Peyer's patch (tissue), 4 donors: ENCODE results near the gene ZKSCAN7. TPM values are rescaled to one million over a fixed set of nuclear protein-coding genes. Genes with fewer than 3 reads are reported as not detected.

Source experiments
- DNase-seq, 3 donors: peaks; one replicate each; pipeline ENCODE4 v3.0.0-alpha.2; 2017 to 2019
- H3K27ac ChIP-seq, 4 donors: fragments of 200-600 bp; sonication (generic); one replicate each; pipeline ENCODE4 v1.5.1; 2016 to 2019
- H3K27me3 ChIP-seq, 2 donors: fragments of 200-600 bp; sonication (generic); one replicate each; pipeline ENCODE4 v1.5.1; 2019
- H3K36me3 ChIP-seq, 3 donors: fragments of 200-600 bp; sonication (generic); one replicate each; pipeline ENCODE4 v1.5.1; 2016 to 2019
- H3K4me1 ChIP-seq, 4 donors: fragments of 200-600 bp; sonication (generic); one replicate each; pipeline ENCODE4 v1.5.1; 2016 to 2019
- H3K4me3 ChIP-seq, 4 donors: fragments of 200-600 bp; sonication (generic); 1 replicate in 3 of 4; 2 replicates in 1 of 4; pipeline ENCODE4 v1.5.1; 2016 to 2019; ENCODE audit warnings: mild to moderate bottlenecking in 1 of 4
- H3K9me3 ChIP-seq, 4 donors: fragments of 200-600 bp; sonication (generic); one replicate each; pipeline ENCODE4 v1.5.1; 2016 to 2019; ENCODE audit warnings: mild to moderate bottlenecking in 1 of 4
- CTCF ChIP-seq, 6 experiments: fragments of 450-650 bp in 4 of 6; fragments of 200-600 bp in 2 of 6; sonication (generic) in 1 of 6; IDR thresholded peaks; one replicate each; pipeline ENCODE4 v1.5.1; 2017 to 2019; ENCODE audit warnings: antibody characterized with exemption in 6 of 6, mild to moderate bottlenecking in 3 of 6, moderate library complexity in 1 of 6
- POLR2A ChIP-seq, 2 donors: fragments of 450-650 bp; IDR thresholded peaks; one replicate each; pipeline ENCODE4 v1.5.1; 2017; ENCODE audit warnings: antibody characterized with exemption in 2 of 2, mild to moderate bottlenecking in 2 of 2, moderate library complexity in 2 of 2
- total RNA-seq, 4 donors: library from RNA; depleted of rRNA; stranded (reverse); fragments of >200 nt; gene quantifications; one replicate each; pipeline ENCODE4 v1.1.0, GENCODE V29; 2016

Gene ZKSCAN7
- 1 to 10 TPM; 3.2 to 5.8 (median 4.1) TPM for total RNA-seq

DNA sequence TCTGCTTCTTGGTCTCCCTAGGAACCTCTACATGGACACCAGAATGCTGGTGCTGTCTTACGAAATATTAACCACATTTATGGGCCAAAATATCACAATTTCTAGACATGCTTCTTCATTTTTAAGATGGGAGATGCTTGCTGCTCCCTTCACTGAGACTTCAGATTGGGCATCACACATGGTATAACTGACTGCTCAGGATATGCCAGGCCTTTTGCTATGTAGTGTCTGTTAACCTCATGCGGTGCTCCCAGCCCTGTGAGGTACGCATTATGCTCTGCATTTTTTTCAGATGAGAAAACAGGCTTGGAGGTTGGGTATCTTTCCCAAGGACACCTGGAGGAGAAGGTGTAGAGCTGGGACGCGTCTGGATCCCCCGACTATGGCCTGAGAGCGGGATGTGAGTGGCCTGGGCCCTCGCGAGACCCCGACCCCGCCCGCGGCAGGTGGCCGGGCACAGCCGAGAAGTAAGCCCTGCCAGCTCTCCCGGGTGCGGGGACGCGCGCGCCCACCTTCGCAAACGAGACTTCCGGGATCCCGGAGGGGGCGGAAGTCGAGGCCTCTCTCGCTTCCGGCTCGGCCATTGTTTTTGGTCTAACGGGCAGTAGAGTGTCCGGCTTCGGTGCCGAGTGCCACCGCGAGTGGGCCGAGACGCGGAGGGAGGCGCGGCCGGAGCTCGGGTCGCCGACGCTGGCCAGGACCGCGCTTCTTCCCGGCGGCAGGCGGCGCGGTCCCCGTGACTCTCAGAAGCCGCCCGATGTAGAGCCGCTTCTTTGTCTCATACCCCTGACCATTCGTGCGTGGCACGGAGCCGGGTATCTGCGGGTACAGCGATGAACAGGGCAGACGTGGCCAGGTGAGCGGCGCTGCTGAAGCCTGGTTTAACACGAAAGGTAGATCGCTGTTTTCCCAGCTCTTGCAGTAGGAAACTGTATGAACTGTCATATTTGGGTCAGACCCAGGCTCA, at the start of gene ZKSCAN7:
Gene ZKSCAN7 (plus strand): TSS at position 568 of the 967 bp plus-strand sequence. CDS start 1,855 bp downstream, outside the sequence.
- DNase-seq = peak; percentile 57 to 69 (median 61)
- peaks cover 0 to 6% (median 0%) of the 10 kb centered on the region in 3 donors for H3K36me3 ChIP-seq
- H3K4me1 ChIP-seq = peaks cover 0 to 7% (median 2%) of the 10 kb centered on the region in 4 donors
- peak in 1 of 6 experiments; percentile 14 for TF ChIP-seq CTCF (IDR thresholded peaks at IDR 0.05)
- TF ChIP-seq POLR2A (IDR thresholded peaks at IDR 0.05) = no peak
- H3K9me3 ChIP-seq = no peaks in the 10 kb centered on the region
- peak within 1 kb of the TSS; percentile 50 to 69 (median 54) for H3K27ac ChIP-seq
- peak within 1 kb of the TSS; percentile 62 to 75 (median 72) for H3K4me3 ChIP-seq
- H3K27me3 ChIP-seq = no peaks in the 10 kb centered on the region

GRCh38 chr3:44506556-44506955, 48.4 kb upstream of the ZKSCAN7 start:
- Histone ChIP-seq H3K36me3 (peaks cover 0 to 19% (median 0%) of the 10 kb centered on the region in 3 donors), H3K27ac (no peak overlapping the region), H3K27me3 (no peaks in the 10 kb centered on the region), H3K4me1 (peaks cover 0 to 18% (median 0%) of the 10 kb centered on the region in 4 donors), H3K9me3 (peaks cover 0 to 11% (median 0%) of the 10 kb centered on the region in 4 donors), H3K4me3 (no peak overlapping the region)
- DNase-seq = no peak
- TF ChIP-seq CTCF (IDR thresholded peaks at IDR 0.05) (no peak), POLR2A (IDR thresholded peaks at IDR 0.05) (no peak)

- DNase-seq = no peak
- H3K4me1 ChIP-seq = peaks cover 0 to 21% (median 0%) of the 10 kb centered on the region in 4 donors
- no peaks in the 10 kb centered on the region for H3K27me3 ChIP-seq
- H3K27ac ChIP-seq = no peak overlapping the region
- TF ChIP-seq CTCF (IDR thresholded peaks at IDR 0.05) (no peak), POLR2A (IDR thresholded peaks at IDR 0.05) (no peak)
- H3K9me3 ChIP-seq = peaks cover 0 to 8% (median 0%) of the 10 kb centered on the region in 4 donors
- H3K4me3 ChIP-seq = no peak overlapping the region
- H3K36me3 ChIP-seq = peaks cover 0 to 15% (median 0%) of the 10 kb centered on the region in 3 donors
Measured at GRCh38 chr3:44506961-44507360, 48.0 kb upstream of the ZKSCAN7 start.

DNA sequence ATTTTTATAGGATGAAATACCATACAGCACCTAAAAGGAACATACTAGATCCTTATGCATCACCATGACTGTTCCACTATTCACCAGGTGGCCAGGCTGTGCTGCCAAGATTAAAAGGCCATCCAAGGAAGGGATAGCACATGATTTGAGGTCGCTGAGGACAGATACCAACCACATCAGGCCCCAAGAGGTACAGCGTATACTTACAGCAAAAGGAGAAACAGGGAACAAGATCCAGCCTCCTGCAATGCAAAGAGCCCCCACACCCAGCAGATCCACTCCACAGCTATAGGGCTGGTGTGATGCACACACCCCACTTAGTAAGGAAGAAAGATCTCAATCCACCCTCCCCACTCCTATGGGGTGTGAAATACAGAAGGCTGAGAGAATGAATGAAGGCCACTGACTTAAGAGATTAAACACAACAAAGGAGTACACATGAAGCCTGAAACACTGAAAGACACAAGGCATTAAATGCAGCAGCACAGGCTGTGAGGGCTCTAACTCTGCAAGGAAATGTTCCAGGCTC, 45.5 kb upstream of the ZKSCAN7 start:
- Histone ChIP-seq H3K36me3 (peaks cover 0 to 8% (median 0%) of the 10 kb centered on the region in 3 donors), H3K27me3 (no peaks in the 10 kb centered on the region), H3K9me3 (peaks cover 0 to 8% (median 0%) of the 10 kb centered on the region in 4 donors), H3K4me3 (peak overlapping the region; percentile 86 to 98 (median 93)), H3K4me1 (peaks cover 0 to 21% (median 0%) of the 10 kb centered on the region in 4 donors), H3K27ac (no peak overlapping the region)
- DNase-seq = no peak
- TF ChIP-seq POLR2A (IDR thresholded peaks at IDR 0.05) = no peak
- TF ChIP-seq CTCF (IDR thresholded peaks at IDR 0.05) = no peak

DNA sequence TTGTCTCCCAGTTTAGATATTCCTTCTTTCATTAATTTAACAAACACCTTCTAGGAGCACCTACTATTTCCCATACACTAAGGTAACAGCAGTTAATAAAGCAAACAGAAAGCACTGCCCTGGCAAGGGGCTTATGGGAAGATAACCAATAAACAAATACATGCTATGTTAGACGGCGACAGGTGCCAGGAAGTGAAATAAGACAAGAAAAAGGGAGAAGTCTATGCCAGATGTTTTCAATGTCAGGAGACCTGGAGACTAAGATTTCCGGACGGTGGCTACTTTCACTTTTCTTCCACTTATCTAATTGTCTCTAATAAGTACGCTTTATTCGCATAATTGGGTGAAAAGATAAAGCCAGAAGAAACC, 45.0 kb upstream of the ZKSCAN7 start:
- peaks cover 0 to 21% (median 0%) of the 10 kb centered on the region in 4 donors for H3K4me1 ChIP-seq
- DNase-seq = peak in 1 of 3 donors; percentile 40

More for the DNA sequence above, 45.0 kb upstream of the ZKSCAN7 start:
- Histone ChIP-seq H3K27me3 (no peaks in the 10 kb centered on the region), H3K4me3 (peak overlapping the region; percentile 86 to 98 (median 93)), H3K36me3 (peaks cover 0 to 8% (median 0%) of the 10 kb centered on the region in 3 donors), H3K9me3 (peaks cover 0 to 5% (median 0%) of the 10 kb centered on the region in 4 donors), H3K27ac (peak overlapping the region; percentile 84 to 94 (median 90))
- TF ChIP-seq CTCF (IDR thresholded peaks at IDR 0.05) (no peak), POLR2A (IDR thresholded peaks at IDR 0.05) (no peak)
